Fibroblast of lung (primary cell): ENCODE measurements around the gene KCNJ11.

ENCODE experiments used
- EZH2 ChIP-seq: IDR thresholded peaks from 2 replicates; pipeline ENCODE4 v1.5.1; 2012; ENCODE audit warnings: low read length, control low read depth, mild to moderate bottlenecking; ENCODE audit errors: missing control alignments
- TF ChIP-seq, protein P1 (sequence below), 2 donors: IDR thresholded peaks in 1 of 2; conservative IDR thresholded peaks in 1 of 2; 1 replicate in 1 of 2; 2 replicates in 1 of 2; pipeline ENCODE4 v1.5.1; 2011 to 2012; ENCODE audit warnings: low read length in 2 of 2, control low read depth in 1 of 2, inconsistent platforms in 1 of 2, low read depth in 1 of 2, mild to moderate bottlenecking in 1 of 2

DNA sequence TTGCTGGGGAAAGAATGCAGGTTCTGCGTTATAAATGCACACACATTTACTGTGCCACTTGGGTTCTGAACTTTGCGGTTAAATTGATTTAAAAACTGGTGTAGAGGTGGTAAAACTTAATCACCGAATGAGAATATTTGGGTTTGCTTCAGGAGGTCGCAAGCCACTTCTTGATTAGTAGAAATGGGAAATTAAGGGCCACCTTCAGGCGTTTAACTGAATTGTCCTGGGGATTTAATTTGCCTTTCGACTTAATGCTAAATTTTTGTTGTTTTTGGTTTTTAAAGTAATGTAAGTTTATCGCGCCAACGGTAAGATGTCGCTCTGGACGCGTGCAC is 37.3 kb downstream of the KCNJ11 start:
- TF ChIP-seq, protein P1, sequence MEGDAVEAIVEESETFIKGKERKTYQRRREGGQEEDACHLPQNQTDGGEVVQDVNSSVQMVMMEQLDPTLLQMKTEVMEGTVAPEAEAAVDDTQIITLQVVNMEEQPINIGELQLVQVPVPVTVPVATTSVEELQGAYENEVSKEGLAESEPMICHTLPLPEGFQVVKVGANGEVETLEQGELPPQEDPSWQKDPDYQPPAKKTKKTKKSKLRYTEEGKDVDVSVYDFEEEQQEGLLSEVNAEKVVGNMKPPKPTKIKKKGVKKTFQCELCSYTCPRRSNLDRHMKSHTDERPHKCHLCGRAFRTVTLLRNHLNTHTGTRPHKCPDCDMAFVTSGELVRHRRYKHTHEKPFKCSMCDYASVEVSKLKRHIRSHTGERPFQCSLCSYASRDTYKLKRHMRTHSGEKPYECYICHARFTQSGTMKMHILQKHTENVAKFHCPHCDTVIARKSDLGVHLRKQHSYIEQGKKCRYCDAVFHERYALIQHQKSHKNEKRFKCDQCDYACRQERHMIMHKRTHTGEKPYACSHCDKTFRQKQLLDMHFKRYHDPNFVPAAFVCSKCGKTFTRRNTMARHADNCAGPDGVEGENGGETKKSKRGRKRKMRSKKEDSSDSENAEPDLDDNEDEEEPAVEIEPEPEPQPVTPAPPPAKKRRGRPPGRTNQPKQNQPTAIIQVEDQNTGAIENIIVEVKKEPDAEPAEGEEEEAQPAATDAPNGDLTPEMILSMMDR (conservative IDR thresholded peaks at IDR 0.05 in 1 of 2, IDR thresholded peaks at IDR 0.05 in 1 of 2; ENCODE audit: low read depth in 1 of 2, low read length in 2 of 2): peak in 1 of 2 donors; percentile 37
- no peak for TF ChIP-seq EZH2
